ENCODE measurements around the gene SH2B3.

The SH2B3 gene

DNA sequence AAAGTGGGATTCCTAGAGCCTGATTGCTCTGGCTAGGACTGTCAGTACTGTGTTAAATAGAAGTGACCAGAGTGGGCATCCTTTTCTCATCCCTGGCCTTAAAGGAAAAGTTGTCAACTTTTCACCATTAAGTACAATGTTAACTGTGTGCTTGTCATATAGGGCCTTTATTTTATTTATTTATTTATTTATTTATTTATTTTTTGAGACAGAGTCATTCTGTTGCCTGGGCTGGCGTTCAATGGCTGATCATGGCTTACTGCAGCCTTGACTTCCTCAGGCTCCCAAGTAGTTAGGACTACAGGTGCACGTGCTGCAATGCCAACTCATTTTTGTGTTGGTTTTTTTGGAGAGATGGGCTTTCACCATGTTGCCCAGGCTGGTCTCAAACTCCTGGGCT, 11.6 kb downstream of the SH2B3 start:
- no peak for DNase-seq (ENCODE audit: low read depth)
- no peak for TF ChIP-seq CTCF (IDR thresholded peaks at IDR 0.05; ENCODE audit: control insufficient read depth, extremely low read depth, insufficient read depth)
- no peak overlapping the region for H3K4me3 ChIP-seq (ENCODE audit: low read depth, low read length)

- H3K4me3 ChIP-seq (ENCODE audit: low read depth, low read length) = no peak overlapping the region
- DNase-seq (ENCODE audit: low read depth) = no peak
- no peak for TF ChIP-seq CTCF (IDR thresholded peaks at IDR 0.05; ENCODE audit: control insufficient read depth, extremely low read depth, insufficient read depth)
Measured at GRCh38 chr12:111417784-111418593, 12.3 kb downstream of the SH2B3 start.

DNA sequence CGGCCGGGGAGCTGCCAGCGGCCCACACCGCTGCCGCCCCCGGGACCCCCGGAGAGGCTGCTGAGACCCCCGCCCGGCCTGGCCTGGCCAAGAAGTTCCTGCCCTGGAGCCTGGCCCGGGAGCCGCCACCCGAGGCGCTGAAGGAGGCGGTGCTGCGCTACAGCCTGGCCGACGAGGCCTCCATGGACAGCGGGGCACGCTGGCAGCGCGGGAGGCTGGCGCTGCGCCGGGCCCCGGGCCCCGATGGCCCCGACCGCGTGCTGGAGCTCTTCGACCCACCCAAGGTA, 12.8 kb downstream of the SH2B3 start:
- no peak for TF ChIP-seq CTCF (IDR thresholded peaks at IDR 0.05; ENCODE audit: control insufficient read depth, extremely low read depth, insufficient read depth)
- H3K4me3 ChIP-seq (ENCODE audit: low read depth, low read length) = no peak overlapping the region
- DNase-seq (ENCODE audit: low read depth) = no peak

- DNase-seq (ENCODE audit: low read depth) = no peak
- H3K4me3 ChIP-seq (ENCODE audit: low read depth, low read length) = no peak overlapping the region
- no peak for TF ChIP-seq CTCF (IDR thresholded peaks at IDR 0.05; ENCODE audit: control insufficient read depth, extremely low read depth, insufficient read depth)
Measured at GRCh38 chr12:111419784-111420183, 14.1 kb downstream of the SH2B3 start.

DNA sequence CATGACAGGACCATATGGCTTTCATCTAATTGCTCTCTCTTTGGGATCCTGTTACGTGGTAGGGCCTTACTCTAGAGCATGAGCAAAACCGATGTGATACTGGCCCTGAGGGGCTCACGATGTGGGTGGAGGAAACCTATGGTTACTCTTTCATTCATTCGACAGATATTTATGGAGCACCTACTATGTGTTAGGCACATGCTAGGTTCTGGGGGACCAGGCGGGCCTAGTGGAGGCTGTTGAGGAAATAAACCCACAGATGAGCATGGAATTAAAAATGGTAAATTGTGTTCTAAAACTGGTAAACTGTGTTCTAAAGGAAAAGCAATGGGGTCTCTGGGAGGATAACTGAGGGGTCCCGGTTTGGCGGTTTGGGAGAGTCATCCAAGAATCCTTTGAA, 14.8 kb downstream of the SH2B3 start:
- no peak for DNase-seq (ENCODE audit: low read depth)
- TF ChIP-seq CTCF (IDR thresholded peaks at IDR 0.05; ENCODE audit: control insufficient read depth, extremely low read depth, insufficient read depth) = no peak
- no peak overlapping the region for H3K4me3 ChIP-seq (ENCODE audit: low read depth, low read length)

- no peak overlapping the region for H3K4me3 ChIP-seq (ENCODE audit: low read depth, low read length)
- no peak for TF ChIP-seq CTCF (IDR thresholded peaks at IDR 0.05; ENCODE audit: control insufficient read depth, extremely low read depth, insufficient read depth)
- DNase-seq (ENCODE audit: low read depth) = no peak
Measured at GRCh38 chr12:111424189-111424792, 18.6 kb downstream of the SH2B3 start.

- TF ChIP-seq CTCF (IDR thresholded peaks at IDR 0.05; ENCODE audit: control insufficient read depth, extremely low read depth, insufficient read depth) = no peak
- no peak overlapping the region for H3K4me3 ChIP-seq (ENCODE audit: low read depth, low read length)
- no peak for DNase-seq (ENCODE audit: low read depth)
Measured at GRCh38 chr12:111424793-111425251, 19.1 kb downstream of the SH2B3 start.

Data from LNCaP clone FGC (cell line).